GM03348 (cell line): ENCODE measurements around the gene TRPC4.

Source experiments
- DNase-seq: peaks from one replicate; pipeline ENCODE4 v3.0.0; 2012; ENCODE audit warnings: low spot score

TRPC4 gene

DNA sequence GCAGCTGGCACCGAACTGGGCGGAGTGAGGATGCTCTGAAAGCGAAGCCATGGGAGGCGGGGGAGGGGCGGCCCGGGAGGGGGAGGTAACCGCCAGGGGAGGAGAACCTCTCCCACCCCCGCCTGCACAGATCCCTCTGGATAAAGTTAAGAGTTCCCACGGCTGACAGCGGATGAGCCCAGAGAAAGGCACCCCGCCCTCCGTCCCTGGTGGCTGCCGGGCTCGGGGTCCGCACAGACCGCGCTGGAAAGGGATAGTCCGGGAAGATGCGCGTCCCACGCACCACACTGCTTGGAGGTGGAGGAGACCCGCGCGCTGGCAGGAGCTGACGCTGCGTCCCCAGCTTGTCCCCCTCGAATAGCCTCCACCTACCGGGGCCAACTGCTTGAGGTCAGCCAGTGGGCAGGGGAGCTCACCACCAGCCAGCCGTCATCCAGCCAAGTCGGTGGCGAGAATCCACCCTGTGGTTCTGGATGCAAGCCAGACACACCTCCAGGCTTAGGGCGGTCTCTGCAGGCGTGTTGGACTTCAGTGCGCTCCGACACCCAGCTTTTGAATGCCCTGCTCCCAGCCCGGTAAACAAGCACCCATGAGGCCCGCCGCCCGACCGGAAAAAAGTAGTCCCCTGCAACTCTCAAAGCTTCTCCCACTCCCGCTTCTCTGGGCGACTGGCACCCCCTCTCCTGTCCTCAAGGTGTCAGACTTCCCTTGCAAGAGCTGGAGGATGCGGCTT, at the start of gene TRPC4:
TRPC4 (minus strand) TSS at position 17 of the 733 bp plus-strand sequence. CDS start 86,439 bp downstream, outside the sequence.
- DNase-seq, result peak; percentile 78

DNA sequence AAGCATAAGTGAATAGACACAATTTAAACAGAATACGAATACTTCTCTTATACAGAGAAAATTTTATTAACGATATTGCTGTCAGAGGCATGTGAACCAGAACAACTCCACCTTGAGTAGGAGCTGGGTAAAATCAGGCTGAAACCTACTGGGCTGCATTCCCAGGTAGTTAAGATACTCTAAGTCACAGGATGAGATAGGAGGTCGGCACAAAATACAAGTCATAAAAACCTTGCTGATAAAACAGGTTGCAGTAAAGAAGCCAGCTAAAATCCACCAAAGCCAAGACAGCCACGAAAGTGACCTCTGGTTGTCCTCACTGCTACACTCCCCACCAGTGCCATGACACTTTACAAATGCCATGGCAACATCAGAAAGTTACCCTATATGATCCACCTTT, 49.2 kb upstream of the TRPC4 start:
- DNase-seq, result no peak

DNA sequence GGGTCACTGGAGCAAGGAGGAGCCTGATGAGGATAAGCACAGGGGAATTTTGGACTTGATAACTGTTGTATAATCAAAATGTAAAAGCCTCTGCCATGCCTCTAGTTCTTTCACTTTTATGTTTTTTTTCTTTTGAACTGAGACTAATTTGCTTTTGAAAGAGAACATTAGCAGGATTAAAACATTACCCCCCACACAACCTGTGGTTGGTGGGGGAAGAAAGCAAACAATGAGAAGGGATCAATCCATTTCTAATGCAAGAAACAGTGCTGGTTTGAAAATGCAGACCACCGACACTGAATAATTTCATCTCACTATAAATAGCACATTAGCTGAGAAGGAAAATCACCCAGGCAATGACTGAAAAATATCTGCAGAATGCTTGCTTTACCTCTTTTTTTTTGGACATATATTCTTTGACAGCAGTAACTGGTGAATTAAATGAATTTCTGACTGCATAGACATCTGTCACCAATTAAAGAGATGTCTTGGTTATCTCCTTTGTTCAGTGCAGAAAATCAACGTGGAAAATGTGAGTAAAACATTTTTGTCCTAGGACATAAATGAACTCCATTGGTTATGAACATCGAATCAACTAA, 48.6 kb upstream of the TRPC4 start:
- DNase-seq, result no peak

DNA sequence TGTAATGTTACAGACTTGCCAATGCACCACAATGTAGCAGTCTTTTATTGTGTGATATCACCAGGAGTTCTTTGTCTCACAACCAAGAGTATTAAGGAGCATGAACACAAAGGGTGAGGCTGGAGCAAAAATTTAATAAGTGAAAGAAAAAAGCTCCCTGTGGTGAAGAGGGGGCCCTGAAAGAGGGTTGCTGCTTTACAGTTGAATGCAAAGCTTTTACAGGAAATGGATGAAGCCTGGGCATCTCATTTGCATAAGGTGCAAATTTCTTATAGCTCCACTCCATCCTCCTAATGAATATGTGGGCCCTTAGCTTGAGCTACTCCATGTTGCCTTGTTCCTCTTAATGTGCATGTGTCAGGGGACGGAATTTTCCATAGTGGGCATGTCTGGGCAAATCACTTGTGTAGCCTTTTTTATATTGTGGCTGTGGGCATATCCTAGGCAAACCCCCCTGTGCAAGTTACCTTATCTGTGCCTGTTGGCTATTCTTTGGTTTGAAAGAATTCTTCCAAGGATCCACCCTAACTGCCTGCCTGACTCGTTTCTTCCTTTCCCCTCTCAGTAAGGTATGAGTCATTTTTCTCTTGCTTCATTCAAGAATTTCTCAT, 45.3 kb upstream of the TRPC4 start:
- DNase-seq, result no peak

DNA sequence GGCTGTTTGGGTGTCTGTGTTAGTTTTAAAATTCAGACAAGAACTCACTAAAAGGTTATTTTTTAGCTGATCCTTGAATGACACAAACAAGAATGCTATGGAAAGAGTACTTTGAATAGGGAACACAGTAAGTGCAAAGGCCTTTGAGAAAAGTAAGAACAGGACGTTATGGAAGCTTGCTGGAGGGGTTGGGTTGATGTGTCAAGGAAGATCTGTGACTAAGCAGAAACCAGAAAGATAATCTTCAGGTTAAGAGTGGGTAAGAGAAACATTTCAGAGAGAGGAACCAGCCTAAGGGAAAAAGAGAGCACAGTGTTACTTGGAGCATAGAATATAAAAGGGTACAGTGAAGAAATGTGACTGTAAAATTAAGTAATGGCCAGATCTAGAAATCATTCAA, 41.2 kb upstream of the TRPC4 start:
- no peak for DNase-seq

DNA sequence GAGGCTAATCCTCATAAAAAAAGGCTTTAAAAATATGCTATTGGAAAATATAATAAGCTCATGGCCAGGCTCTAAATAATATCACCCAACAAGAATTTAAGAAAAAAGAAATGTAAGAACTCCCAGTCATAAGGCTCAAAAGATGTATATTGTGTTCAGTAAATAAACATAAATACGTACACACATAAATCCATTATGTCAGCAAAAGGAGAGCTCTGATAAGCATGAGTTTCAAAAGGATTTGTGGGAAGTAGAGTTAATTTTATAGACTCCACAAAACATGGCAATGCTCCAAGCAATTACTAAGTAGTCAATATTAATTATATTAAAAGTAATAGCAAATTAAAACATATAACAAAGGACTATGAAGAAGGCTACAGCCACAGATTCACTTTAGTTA, 37.3 kb upstream of the TRPC4 start:
- no peak for DNase-seq

DNA sequence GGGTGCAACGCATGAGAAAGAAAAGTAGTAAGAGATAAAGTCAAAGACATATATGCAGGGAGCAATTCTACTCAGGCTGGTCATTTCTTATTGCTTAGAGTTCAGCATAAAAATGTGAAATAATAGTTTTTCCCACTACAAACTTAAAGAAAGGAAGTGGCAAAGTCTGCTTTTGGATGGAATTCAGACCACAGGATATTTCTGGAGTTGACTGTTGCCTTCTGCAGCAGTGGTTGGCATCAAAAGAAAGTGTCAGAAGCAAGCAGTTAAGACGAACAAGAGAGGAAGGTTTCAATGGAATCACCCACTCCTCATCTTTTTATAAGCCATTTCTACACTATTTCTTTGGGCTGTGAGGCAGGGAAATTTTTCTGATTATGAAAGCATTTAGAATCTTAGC, 36.2 kb upstream of the TRPC4 start:
- DNase-seq, result peak; percentile 20

DNA sequence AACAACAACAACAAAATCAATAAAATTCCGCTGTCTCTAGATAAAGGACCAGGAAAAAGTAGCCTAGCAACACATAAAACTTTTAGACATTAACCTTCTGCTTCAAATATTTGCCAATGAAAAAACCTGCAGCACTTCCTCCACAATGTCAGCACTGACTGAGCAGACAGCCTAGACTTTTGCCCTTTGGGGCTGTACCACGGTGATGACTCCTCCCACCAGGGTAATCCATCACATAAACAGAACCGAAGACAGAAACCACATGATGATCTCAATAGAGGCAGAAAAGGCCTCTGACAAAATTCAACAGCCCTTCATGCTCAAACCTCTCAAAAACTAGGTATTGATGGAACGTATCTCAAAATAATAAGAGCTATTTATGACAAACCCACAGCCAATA, 30.2 kb upstream of the TRPC4 start:
- DNase-seq, result no peak

DNA sequence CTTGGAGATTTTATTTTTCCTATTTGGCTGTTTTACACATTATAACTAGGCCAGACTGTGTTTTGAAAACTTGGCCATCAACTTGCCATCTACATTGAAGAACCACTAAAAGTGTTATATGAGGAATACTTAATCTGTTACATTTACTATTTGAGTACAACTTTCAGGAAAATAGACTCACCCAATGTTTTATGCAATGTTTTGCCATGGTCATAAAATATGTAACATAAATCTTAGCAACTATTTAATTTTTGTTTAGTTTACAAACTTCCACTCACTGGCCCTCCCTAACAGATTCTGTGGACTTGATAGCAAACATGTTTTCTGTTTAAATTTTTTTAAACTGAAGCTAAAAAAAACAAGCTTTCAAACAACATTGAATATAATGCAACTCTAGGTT, 23.7 kb upstream of the TRPC4 start:
- DNase-seq, result no peak

DNA sequence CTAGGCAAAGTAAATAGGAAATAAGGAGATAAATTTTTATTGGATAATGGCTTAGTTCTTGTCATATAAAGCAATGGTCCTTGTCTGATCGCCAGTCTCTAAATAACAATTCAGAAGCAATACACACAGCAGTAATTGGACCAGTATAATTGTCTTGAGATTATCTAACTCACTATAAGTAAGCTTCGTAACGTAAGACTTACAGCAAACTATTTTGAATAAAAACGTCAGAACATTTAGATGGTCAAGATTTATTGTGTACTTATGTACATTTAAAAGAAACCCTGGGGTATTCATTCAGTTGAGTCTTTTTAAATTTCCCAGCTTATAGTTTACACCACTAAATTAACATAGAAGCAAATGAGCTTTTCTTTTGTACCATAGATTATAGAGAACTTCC, 20.2 kb upstream of the TRPC4 start:
- DNase-seq, result no peak

DNA sequence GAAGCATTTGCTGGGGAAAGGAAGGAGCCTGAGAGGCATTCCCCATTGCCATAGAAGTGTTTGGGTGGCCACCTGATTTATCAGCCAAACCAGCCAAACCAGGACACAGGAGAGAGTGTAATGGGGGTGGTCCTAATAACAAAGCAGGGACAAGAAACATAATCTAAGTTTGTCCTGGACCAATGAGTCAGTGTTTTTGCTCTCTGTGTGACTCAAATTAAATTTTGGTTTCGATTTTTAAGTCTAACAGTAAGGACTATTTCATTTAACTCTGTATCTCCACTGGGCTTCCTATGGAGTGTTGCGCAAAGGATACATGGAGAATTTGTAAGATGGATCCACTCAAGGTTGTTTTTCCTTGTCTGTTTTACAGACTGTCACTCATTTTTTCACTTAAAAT, 19.5 kb upstream of the TRPC4 start:
- DNase-seq, result no peak

DNA sequence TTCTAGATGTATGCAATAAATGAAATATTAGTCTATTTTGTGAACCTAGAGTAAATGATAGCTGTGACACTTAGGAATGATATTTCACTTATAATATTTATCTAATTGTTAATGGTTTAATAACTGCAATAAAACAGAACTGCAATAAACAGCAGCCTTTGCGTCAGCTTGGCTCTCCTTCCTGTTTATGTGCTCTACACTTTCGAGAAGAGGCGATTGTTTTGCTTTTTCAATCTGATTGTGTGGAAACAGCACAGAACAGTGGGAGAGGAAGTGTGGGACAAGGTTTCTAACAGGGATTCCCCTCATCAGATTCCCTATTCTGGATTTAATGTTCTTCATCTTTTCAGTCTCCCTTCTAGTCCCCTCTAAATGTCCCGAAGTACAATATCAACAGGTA, 17.3 kb upstream of the TRPC4 start:
- no peak for DNase-seq

DNA sequence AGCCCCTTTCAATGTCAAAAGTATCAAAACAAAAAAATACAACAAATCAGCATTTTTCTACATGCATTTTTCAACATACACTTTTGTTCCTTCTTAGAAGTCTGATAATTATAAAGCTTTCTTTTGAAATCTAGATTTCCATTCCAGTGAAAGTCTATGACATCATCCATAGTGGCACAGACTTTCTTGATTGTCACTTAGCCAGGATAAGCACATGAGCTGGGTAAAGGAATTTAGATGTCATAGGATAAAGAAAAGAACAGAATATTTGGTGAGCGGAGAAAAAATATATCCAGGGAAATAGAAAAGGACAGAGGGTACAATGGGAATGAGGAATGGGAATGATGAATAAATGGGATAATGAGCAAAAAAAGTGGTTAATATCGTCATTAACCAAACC, 15.1 kb upstream of the TRPC4 start:
- no peak for DNase-seq

DNA sequence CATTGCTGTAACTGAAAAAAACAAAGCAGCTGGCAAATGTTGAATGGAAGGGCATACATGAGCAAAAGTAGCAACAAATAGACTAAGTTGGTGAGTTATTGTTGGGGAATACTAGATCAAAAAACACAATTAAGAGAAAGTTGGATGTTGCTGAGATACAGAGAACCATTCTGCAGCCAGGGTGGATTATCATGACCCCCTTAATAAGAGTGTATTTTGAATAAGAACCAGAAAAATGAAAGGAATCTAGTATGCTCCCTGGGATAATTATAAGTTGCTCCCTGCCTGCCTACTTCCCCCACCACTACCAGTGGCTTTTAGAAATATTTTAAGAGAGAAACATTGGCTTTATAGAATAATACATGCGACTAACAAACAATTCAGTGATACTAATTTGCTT, 14.5 kb upstream of the TRPC4 start:
- no peak for DNase-seq

DNA sequence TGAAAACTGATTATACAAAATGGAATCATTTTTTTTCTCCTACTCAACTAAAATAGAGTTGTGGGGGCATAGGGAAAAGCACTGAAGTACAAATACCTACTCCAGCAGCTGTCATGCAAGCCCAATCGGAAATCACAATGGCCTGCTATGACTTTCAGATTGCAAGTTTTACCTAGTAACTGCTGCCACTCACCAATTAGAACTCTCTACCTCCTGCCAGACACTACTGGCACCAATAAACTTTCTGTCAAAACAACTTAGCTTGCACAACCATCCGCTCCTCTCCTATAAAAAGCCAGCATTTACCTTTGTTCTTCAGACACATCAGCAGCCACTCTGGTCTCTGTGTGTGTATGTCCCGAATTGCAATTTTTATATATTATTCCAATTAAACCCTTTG, 9.3 kb upstream of the TRPC4 start:
- DNase-seq, result no peak

DNA sequence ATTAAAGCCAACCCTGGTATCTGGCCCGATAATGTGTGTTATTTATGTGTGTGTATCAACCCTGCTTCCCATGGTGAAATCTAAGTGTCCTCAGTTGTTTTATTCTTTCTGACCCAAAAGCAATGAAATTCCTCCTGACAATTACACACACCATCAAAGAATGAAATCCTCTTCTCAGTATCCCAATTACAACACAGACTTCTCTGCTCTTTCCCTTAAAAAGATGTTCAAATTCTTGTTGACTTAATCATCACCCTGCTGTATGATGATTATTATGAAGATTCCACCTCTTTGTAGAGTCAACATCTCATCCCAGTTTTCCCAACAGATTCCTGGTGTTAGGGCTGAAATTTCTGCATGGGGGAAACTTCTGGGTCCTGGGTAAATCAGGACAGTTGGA, 8.9 kb upstream of the TRPC4 start:
- DNase-seq, result peak; percentile 44

DNA sequence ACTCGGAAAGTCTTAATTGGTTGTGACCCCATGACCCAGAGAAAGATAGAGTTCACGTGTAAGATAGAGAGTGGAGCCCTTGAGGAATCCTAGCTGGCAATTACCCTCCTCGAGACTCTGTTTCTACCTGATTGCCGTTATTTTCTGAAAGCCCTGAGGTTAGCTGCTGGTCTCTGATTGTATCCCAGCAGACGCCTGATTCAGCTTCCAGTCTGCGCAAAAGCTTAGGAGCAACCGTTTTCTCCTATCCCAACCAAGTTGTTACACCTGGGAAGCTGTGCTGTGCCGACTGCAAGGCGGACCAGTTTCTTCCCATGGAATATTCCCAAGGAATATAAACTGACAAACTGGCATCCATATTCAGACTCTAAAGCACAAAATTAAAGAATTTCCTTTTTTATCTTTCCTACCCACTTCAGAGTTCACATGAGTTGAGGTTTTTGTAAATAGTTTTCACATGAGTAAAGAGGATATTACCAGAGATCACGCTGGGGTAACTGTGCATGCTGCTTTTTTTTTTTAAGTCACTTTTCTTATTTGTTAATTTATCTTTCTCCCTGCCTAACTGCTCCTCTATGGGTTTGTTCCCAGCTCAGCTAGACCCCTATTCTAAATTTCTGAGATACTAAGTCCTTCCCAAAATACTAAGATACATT, 1.5 kb upstream of the TRPC4 start:
- peak; percentile 54 for DNase-seq

DNA sequence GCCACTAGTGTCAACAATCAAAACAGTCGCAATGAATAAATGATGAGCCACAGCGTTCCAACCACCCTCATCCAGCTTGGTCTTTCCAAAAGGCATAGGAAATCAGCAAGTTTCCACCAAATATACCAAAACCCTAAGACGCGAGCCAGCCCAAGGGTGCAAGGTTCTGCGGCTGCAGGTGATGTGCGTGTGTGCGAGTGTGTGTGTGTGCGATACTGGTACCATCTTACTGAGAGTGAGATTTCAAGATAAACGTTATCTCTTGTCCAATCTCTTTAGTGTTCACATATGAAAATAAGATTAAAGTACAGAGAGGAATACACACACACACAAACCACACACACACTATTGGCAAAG, 895 bp upstream of the TRPC4 start:
- DNase-seq, result no peak

DNA sequence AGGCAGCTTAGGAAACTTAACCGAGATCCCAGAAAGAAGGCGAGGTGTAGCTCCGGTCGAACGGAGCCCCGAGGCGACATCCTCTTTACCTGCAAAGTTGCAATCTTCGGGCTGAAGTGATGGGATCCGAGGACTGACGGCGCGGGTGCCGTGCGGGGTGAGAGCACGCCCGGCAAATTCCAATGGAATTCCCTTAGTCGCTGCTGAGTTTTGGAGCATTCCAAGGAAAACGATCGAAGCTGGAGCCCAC, 141 bp downstream of the TRPC4 start:
- DNase-seq, result no peak

DNA sequence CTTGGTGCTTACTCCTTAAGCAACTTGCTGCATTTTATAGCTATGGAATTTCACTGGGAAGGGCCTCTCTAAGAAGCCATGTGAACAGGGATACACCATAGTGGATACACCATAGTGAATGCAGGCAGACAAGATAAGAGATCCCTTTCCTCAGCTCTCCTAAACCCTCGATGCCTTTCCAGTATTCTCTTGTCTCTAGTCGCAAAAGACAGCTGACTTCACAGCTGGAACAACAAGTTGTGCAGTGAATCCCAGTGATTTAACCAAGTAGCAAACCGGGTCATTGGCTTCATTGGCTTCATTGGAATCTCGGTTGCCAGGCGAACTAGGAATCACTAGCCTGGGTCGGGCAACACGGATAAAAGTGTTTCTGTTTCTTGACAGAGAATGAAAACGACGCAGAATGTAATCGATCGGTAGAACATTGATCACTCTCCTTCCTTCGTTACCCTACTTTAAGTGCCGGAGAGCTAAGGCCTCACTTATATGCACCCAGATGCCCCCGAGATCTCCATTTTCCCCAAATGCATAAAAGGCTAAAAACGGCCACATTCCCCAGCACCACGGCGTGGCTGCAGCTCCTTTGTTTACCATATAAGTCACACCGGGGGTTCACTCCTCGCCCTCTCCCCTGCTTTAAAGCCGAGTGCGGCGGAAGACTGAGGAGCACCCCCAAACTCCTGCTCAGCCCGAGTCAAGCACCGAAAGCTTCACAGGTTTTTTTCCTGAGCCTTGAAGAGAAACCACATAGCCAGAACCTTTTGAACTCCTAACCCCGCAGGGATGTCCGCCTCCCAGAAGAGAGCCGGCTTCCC, 674 bp downstream of the TRPC4 start:
- peak; percentile 15 for DNase-seq

DNA sequence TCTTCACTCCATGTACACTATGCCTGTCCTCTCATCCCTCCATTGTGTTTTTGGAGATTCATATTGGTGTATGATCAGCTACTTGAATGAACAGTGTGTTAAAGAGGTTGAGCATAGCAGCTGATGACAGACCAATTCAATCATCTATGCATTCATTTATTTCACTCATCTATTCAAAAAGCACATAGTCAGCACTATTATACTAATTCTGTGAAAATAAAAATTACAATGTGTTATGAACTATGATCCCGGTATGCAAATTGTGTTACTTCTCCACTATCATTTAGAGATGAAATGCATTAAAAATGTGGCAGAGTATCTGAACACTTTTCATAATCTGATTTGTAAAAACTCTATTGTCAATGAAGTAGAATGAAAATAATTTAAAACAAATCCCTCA, 5.9 kb downstream of the TRPC4 start:
- DNase-seq, result no peak

DNA sequence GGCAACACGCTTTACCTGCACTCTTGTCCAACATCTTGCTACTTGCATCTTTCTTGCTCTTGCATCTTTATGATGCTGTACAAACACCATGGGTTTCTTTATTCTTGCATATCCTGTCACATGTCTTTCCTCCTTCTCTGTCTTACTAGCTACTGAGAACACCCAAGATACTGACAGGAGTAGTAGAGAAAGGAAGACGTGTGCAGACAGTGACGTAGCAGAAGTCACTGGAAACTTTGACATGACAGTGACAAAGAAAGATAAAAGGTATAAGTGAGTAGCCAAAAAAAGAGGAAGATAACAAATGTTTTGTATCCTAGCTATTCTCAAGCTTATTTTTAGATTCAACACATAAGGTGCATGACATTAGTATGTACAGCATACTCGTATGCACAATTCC, 34.2 kb downstream of the TRPC4 start:
- no peak for DNase-seq

DNA sequence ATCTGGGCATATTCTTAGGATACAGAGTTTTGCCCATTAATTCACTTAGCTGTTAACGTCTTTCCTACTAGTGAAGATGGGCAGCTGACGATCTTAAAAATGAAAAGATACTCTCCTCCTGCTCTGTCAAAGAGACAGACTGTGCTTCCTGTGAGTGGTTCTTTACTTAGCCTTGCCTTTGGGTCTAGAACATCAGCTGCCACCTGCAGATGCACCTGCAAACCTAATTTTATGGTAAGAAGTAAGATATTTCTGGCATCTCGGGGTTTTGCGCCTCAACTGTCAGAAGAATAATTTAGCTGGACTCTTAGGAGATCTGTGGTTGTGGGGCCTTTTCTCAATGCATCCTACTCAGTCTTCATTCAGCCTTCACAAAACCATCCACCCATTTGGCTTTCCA, 36.2 kb downstream of the TRPC4 start:
- no peak for DNase-seq
